ENCODE measurements around the gene KDM4C.

DNA sequence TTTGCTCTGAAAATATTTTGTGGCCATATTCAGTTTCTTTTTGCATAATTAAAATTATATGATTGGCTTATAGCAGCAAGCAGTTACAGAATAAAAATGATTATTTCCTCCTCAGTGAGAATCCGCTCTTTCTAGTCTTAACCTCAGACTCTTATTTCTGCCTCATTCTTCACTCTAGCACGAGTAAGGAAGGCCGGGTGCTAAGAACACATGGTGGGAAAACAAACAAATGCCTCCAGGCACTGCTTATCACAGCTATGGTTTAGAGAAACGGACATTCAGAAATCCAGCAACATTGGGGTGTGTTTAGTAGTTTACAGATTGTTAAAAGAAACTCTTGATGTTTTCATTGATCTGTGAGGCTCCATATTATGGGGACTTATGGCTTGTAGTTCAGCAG lies 168.7 kb downstream of the KDM4C start:
- TF ChIP-seq POLR2AphosphoS5 (IDR thresholded peaks at IDR 0.05; ENCODE audit: low read depth, low read length) (no peak), FOSL1 (IDR thresholded peaks at IDR 0.05; ENCODE audit: low read depth) (no peak), POLR2A (IDR thresholded peaks at IDR 0.05; ENCODE audit: borderline replicate concordance, extremely low read depth, insufficient read depth, insufficient read length) (no peak), EZH2phosphoT487 (IDR thresholded peaks at IDR 0.05; ENCODE audit: borderline replicate concordance) (no peak), EZH2 (IDR thresholded peaks at IDR 0.05) (no peak), JUND (IDR thresholded peaks at IDR 0.05) (no peak), RAD21 (IDR thresholded peaks at IDR 0.05; ENCODE audit: low read depth) (no peak), ELF1 (IDR thresholded peaks at IDR 0.05; ENCODE audit: borderline replicate concordance, low read depth) (no peak), EGR1 (IDR thresholded peaks at IDR 0.05; ENCODE audit: low read depth) (no peak), YY1 (IDR thresholded peaks at IDR 0.05; ENCODE audit: extremely low read depth, insufficient replicate concordance, low read depth, low read length) (no peak), TCF7L2 (IDR thresholded peaks at IDR 0.05; ENCODE audit: borderline replicate concordance, extremely low read depth, insufficient read depth, insufficient read length) (no peak)
- TF ChIP-seq, protein P1, sequence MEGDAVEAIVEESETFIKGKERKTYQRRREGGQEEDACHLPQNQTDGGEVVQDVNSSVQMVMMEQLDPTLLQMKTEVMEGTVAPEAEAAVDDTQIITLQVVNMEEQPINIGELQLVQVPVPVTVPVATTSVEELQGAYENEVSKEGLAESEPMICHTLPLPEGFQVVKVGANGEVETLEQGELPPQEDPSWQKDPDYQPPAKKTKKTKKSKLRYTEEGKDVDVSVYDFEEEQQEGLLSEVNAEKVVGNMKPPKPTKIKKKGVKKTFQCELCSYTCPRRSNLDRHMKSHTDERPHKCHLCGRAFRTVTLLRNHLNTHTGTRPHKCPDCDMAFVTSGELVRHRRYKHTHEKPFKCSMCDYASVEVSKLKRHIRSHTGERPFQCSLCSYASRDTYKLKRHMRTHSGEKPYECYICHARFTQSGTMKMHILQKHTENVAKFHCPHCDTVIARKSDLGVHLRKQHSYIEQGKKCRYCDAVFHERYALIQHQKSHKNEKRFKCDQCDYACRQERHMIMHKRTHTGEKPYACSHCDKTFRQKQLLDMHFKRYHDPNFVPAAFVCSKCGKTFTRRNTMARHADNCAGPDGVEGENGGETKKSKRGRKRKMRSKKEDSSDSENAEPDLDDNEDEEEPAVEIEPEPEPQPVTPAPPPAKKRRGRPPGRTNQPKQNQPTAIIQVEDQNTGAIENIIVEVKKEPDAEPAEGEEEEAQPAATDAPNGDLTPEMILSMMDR (IDR thresholded peaks at IDR 0.05 in 2 of 3, conservative IDR thresholded peaks at IDR 0.05 in 1 of 3; ENCODE audit: borderline replicate concordance in 1 of 3, insufficient read depth in 1 of 3, low read depth in 2 of 3, low read length in 2 of 3) = no peak
- TF ChIP-seq, protein P2, sequence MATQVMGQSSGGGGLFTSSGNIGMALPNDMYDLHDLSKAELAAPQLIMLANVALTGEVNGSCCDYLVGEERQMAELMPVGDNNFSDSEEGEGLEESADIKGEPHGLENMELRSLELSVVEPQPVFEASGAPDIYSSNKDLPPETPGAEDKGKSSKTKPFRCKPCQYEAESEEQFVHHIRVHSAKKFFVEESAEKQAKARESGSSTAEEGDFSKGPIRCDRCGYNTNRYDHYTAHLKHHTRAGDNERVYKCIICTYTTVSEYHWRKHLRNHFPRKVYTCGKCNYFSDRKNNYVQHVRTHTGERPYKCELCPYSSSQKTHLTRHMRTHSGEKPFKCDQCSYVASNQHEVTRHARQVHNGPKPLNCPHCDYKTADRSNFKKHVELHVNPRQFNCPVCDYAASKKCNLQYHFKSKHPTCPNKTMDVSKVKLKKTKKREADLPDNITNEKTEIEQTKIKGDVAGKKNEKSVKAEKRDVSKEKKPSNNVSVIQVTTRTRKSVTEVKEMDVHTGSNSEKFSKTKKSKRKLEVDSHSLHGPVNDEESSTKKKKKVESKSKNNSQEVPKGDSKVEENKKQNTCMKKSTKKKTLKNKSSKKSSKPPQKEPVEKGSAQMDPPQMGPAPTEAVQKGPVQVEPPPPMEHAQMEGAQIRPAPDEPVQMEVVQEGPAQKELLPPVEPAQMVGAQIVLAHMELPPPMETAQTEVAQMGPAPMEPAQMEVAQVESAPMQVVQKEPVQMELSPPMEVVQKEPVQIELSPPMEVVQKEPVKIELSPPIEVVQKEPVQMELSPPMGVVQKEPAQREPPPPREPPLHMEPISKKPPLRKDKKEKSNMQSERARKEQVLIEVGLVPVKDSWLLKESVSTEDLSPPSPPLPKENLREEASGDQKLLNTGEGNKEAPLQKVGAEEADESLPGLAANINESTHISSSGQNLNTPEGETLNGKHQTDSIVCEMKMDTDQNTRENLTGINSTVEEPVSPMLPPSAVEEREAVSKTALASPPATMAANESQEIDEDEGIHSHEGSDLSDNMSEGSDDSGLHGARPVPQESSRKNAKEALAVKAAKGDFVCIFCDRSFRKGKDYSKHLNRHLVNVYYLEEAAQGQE (IDR thresholded peaks at IDR 0.05; ENCODE audit: low read depth) = no peak
